Measurements from ENCODE around the gene ERLEC1.

- TF ChIP-seq CTCF (IDR thresholded peaks at IDR 0.05) (no peak), POLR2A (IDR thresholded peaks at IDR 0.05) (no peak)
Observed at GRCh38 chr2:53752385-53752784, 34.5 kb upstream of the ERLEC1 start.
